A549 (cell line): ENCODE results near the gene DPEP2. TPM values are rescaled to one million over a fixed set of nuclear protein-coding genes. Genes with fewer than 3 reads are reported as not detected.

ENCODE experiments used
- ATAC-seq, 2 experiments: fragments of 200-7000 bp in 1 of 2; fragments of >200 bp in 1 of 2; cut with Nextera tagmentation in 1 of 2; cut with Tn5 transposase in 1 of 2; 3 replicates each; pipeline versions ENCODE4 v1.8.0 to v1.9.1; 2018 to 2020; ENCODE audit warnings: mild to moderate bottlenecking in 1 of 2, moderate library complexity in 1 of 2
- CTCF ChIA-PET: fragments of 300-600 bp; sonication (Branson Sonifier 250); formaldehyde crosslinking; extraction: SDS; loops from one replicate; lab custom pipeline; 2021; ENCODE audit warnings: antibody characterized with exemption, inconsistent platforms; lab: Yijun Ruan, JAX
- POLR2A ChIA-PET: fragments of 350-600 bp; formaldehyde crosslinking; extraction: SDS; loops from one replicate; lab custom pipeline; 2021; ENCODE audit warnings: antibody characterized with exemption, inconsistent platforms; lab: Yijun Ruan, JAX
- DNase-seq, 2 experiments: peaks; one replicate each; pipeline versions ENCODE4 v3.0.0 to v3.0.0-alpha.2; 2011 to 2016; ENCODE audit warnings: low read depth in 1 of 2, low spot score in 1 of 2
- FAIRE-seq: peaks from 2 replicates; lab custom pipeline; 2011; peaks lifted over from hg19 to GRCh38; lab: Jason Lieb, UNC
- H3K27ac ChIP-seq, 2 experiments: fragments of >200 bp; sonication (Bioruptor Twin); formaldehyde crosslinking; 3 replicates each; pipeline ENCODE4 v1.5.1; 2016 to 2017
- H3K4me1 ChIP-seq: fragments of >200 bp; sonication (Bioruptor Twin); formaldehyde crosslinking; 3 replicates; pipeline ENCODE4 v1.6.1; 2016
- H3K4me2 ChIP-seq: fragments of >200 bp; sonication (Bioruptor Twin); formaldehyde crosslinking; 3 replicates; pipeline ENCODE4 v1.6.1; 2016
- H3K4me3 ChIP-seq: fragments of >200 bp; sonication (Bioruptor Twin); formaldehyde crosslinking; 3 replicates; pipeline ENCODE4 v1.5.1; 2016
- H3K9me3 ChIP-seq: fragments of >200 bp; sonication (Bioruptor Twin); formaldehyde crosslinking; 3 replicates; pipeline ENCODE4 v1.6.1; 2016
- BHLHE40 ChIP-seq: IDR thresholded peaks from 2 replicates; pipeline ENCODE4 v1.6.1; 2012; ENCODE audit warnings: low read depth, low read length, inconsistent platforms
- CTCF ChIP-seq: fragments of >200 bp; sonication (Bioruptor Twin); formaldehyde crosslinking; IDR thresholded peaks from 3 replicates; pipeline ENCODE4 v1.5.1; 2016
- EHF ChIP-seq: fragments of 250-450 bp; sonication (Bioruptor Pico); IDR thresholded peaks from 2 replicates; pipeline ENCODE4 v1.5.0; 2020; ENCODE audit warnings: mild to moderate bottlenecking
- EP300 ChIP-seq, 2 experiments: fragments of >200 bp; sonication (Bioruptor Twin); formaldehyde crosslinking; IDR thresholded peaks; 2 replicates in 1 of 2; 3 replicates in 1 of 2; pipeline ENCODE4 v1.6.1; 2016 to 2017
- FOSB ChIP-seq: fragments of 250-450 bp; sonication (Bioruptor Pico); IDR thresholded peaks from 2 replicates; pipeline ENCODE4 v1.5.0; 2020; ENCODE audit warnings: mild to moderate bottlenecking, moderate library complexity
- FOSL2 ChIP-seq, 2 experiments: fragments of 450-650 bp in 1 of 2; fragments of >200 bp in 1 of 2; sonication (Bioruptor Twin) in 1 of 2; formaldehyde crosslinking; IDR thresholded peaks; 2 replicates each; pipeline versions ENCODE4 v1.5.0 to v1.6.1; 2016 to 2020; ENCODE audit warnings: mild to moderate bottlenecking in 1 of 2, moderate library complexity in 1 of 2
- FOXS1 ChIP-seq: fragments of 250-450 bp; sonication (Bioruptor Pico); IDR thresholded peaks from 2 replicates; pipeline ENCODE4 v1.5.0; 2020; ENCODE audit warnings: mild to moderate bottlenecking, moderate library complexity
- GATA3 ChIP-seq: IDR thresholded peaks from 2 replicates; pipeline ENCODE4 v1.6.1; 2012; ENCODE audit warnings: borderline replicate concordance
- HDAC2 ChIP-seq: fragments of 200-600 bp; sonication (generic); IDR thresholded peaks from 2 replicates; pipeline ENCODE4 v1.6.1; 2016
- HEYL ChIP-seq: fragments of 250-450 bp; sonication (Bioruptor Pico); IDR thresholded peaks from 2 replicates; pipeline ENCODE4 v1.8.0; 2021; ENCODE audit warnings: mild to moderate bottlenecking, moderate library complexity
- HOXB13 ChIP-seq: fragments of 250-450 bp; sonication (Bioruptor Pico); IDR thresholded peaks from 2 replicates; pipeline ENCODE4 v1.5.0; 2020; ENCODE audit warnings: low read depth, mild to moderate bottlenecking, moderate library complexity
- HOXB5 ChIP-seq: fragments of 250-450 bp; sonication (Bioruptor Pico); IDR thresholded peaks from 2 replicates; pipeline ENCODE4 v1.5.0; 2020; ENCODE audit warnings: mild to moderate bottlenecking, moderate library complexity
- JUN ChIP-seq, 2 experiments: fragments of >200 bp; sonication (Bioruptor Twin); formaldehyde crosslinking; IDR thresholded peaks; 2 replicates in 1 of 2; 3 replicates in 1 of 2; pipeline ENCODE4 v1.6.1; 2016 to 2017
- KDM1A ChIP-seq: fragments of 200-600 bp; sonication (generic); IDR thresholded peaks from 2 replicates; pipeline ENCODE4 v1.6.1; 2016; ENCODE audit warnings: low read depth, mild to moderate bottlenecking
- KDM5A ChIP-seq: fragments of 200-600 bp; sonication (generic); IDR thresholded peaks from 2 replicates; pipeline ENCODE4 v1.6.1; 2016; ENCODE audit warnings: antibody characterized with exemption, mild to moderate bottlenecking
- MAFK ChIP-seq: fragments of 450-650 bp; IDR thresholded peaks from 2 replicates; pipeline ENCODE4 v1.6.1; 2014; ENCODE audit not compliant: partially characterized antibody
- MAZ ChIP-seq: fragments of 150-350 bp; IDR thresholded peaks from 2 replicates; pipeline ENCODE4 v1.6.1; 2014; ENCODE audit warnings: antibody characterized with exemption, low read depth, low read length, borderline replicate concordance
- MYC ChIP-seq: IDR thresholded peaks from 2 replicates; pipeline ENCODE4 v1.6.1; 2012; ENCODE audit warnings: mild to moderate bottlenecking, inconsistent platforms, low read length, improper control_type of control experiment, borderline replicate concordance
- NFE2L2 ChIP-seq: fragments of 150-350 bp; conservative IDR thresholded peaks from 2 replicates; pipeline ENCODE4 v1.6.1; 2014; ENCODE audit warnings: low read length
- NR3C1 ChIP-seq: fragments of >200 bp; sonication (Bioruptor Twin); formaldehyde crosslinking; IDR thresholded peaks from 3 replicates; pipeline ENCODE4 v1.6.1; 2017
- RAD21 ChIP-seq, 2 experiments: fragments of >200 bp in 1 of 2; sonication (Bioruptor Twin) in 1 of 2; formaldehyde crosslinking in 1 of 2; IDR thresholded peaks in 1 of 2; conservative IDR thresholded peaks in 1 of 2; 2 replicates in 1 of 2; 3 replicates in 1 of 2; pipeline ENCODE4 v1.6.1; 2012 to 2018; ENCODE audit warnings: inconsistent platforms in 1 of 2
- RARB ChIP-seq: fragments of 250-450 bp; sonication (Bioruptor Pico); IDR thresholded peaks from 2 replicates; pipeline ENCODE4 v1.8.0; 2021; ENCODE audit warnings: mild to moderate bottlenecking, moderate library complexity
- RFX5 ChIP-seq: fragments of 450-650 bp; IDR thresholded peaks from 2 replicates; pipeline ENCODE4 v1.7.1; 2014; ENCODE audit warnings: antibody characterized with exemption, mild to moderate bottlenecking, moderate library complexity
- SMC3 ChIP-seq: fragments of >200 bp; sonication (Bioruptor Twin); formaldehyde crosslinking; IDR thresholded peaks from 3 replicates; pipeline ENCODE4 v1.6.1; 2018; ENCODE audit warnings: inconsistent platforms
- SREBF2 ChIP-seq: fragments of 450-650 bp; IDR thresholded peaks from 2 replicates; pipeline ENCODE4 v1.6.1; 2014; ENCODE audit warnings: mild to moderate bottlenecking, moderate library complexity
- ZFP36 ChIP-seq: fragments of 450-650 bp; IDR thresholded peaks from 2 replicates; pipeline ENCODE4 v1.6.1; 2014; ENCODE audit warnings: borderline replicate concordance; ENCODE audit not compliant: partially characterized antibody
- WGBS: methylation state at CpG from one replicate; pipeline ENCODE4 v1.1.6; 2017; ENCODE audit errors: missing lambda C conversion rate; 5-methylcytosine and 5-hydroxymethylcytosine counted together
- polyA plus RNA-seq, 4 experiments: library from polyadenylated mRNA; depleted of rRNA in 3 of 4; stranded (reverse); fragments of >200 nt; fragmentation: RNase III in 1 of 4; extraction: RNeasy Plus Mini Kit Qiagen cat#74134 plus additional on column Dnase treatment in 1 of 4; gene quantifications; 2 replicates in 3 of 4; 3 replicates in 1 of 4; pipeline ENCODE4 v1.2.3, GENCODE V29; 2011 to 2017
- TF ChIP-seq, protein P1 (sequence below): fragments of 250-450 bp; sonication (Bioruptor Pico); IDR thresholded peaks from 2 replicates; pipeline ENCODE4 v1.5.0; 2020; ENCODE audit warnings: low read depth, mild to moderate bottlenecking, moderate library complexity
- TF ChIP-seq, protein P2 (sequence below): fragments of 150-350 bp; IDR thresholded peaks from 2 replicates; pipeline ENCODE4 v1.6.1; 2014; ENCODE audit warnings: low read depth, mild to moderate bottlenecking, low read length
- TF ChIP-seq, protein P3 (sequence below): fragments of >200 bp; sonication (Bioruptor Twin); formaldehyde crosslinking; IDR thresholded peaks from 2 replicates; pipeline ENCODE4 v1.6.1; 2016

The DPEP2 gene
- polyA plus RNA-seq, 2 of the 4 experiments (the other 2 are of a cell fraction), result not detected

- no peak overlapping the region for H3K4me2 ChIP-seq
- FAIRE-seq (no peak), DNase-seq (no peak)
- ChIA-PET CTCF (interaction anchor here (1.2 to 6.3 kb wide), 3 partner anchors 12 to 280 kb away, joined by 3 to 29 read pairs (median 6); partner anchors contain the start of gene PSMB10), POLR2A (no interaction called here)
- H3K4me1 ChIP-seq, result no peaks in the 10 kb centered on the region
- WGBS, result 85% methylated on average over 15 of the region's 15 CpGs
- no peak overlapping the region for H3K27ac ChIP-seq
- H3K9me3 ChIP-seq, result no peaks in the 10 kb centered on the region
- TF ChIP-seq RARB (CRISPR knock-in tag) (no peak), KDM1A (no peak), RAD21 (conservative IDR thresholded peaks at IDR 0.05 in 1 of 2, IDR thresholded peaks at IDR 0.05 in 1 of 2) (no peak), FOSB (CRISPR knock-in tag) (no peak), HDAC2 (no peak), BHLHE40 (no peak), MAFK (no peak), GATA3 (no peak), JUN (IDR thresholded peaks at IDR 0.05) (no peak), NFE2L2 (no peak), FOXS1 (CRISPR knock-in tag) (no peak), HOXB13 (CRISPR knock-in tag) (no peak), MYC (no peak)
- TF ChIP-seq, protein P1, sequence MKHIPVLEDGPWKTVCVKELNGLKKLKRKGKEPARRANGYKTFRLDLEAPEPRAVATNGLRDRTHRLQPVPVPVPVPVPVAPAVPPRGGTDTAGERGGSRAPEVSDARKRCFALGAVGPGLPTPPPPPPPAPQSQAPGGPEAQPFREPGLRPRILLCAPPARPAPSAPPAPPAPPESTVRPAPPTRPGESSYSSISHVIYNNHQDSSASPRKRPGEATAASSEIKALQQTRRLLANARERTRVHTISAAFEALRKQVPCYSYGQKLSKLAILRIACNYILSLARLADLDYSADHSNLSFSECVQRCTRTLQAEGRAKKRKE (CRISPR knock-in tag), result no peak
- TF ChIP-seq, all 56 proteins: peak for 0
- peak in 1 of 2 experiments; percentile 3; a peak in 2 of 6 replicates for ATAC-seq
- no peak overlapping the region for H3K4me3 ChIP-seq
These were observed 51.3 kb downstream of the DPEP2 start for GRCh38 chr16:67948015-67948414.

DNA sequence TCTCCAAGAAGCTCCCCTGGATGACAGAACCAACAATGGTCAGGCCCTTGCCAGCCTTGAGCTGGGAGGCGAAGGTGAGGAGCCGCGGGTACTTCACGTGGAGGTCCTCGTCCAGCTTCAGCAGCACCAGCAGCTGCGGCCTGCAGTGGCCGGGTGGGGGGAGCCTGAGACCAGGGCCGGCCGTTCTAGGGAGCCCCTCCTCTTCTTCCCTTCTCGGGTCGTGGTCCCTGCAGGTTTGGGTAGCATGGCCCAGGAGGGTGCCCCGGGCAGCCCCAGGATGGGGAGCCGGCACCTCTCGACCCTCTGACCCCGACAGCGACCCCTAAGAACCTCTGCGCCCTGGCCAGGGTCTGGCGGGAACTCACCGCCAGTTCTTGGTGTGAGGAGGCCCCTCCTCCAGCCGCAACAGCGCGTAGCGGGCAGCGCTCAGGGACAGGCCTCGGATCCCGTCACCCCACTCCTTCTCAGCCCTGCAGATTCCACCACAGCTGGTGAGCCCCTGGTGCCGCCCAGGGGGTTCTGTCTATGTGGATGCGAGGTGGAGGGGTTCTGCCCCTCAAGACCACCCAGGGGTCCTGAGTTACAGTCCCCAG lies 52.2 kb downstream of the DPEP2 start:
- Histone ChIP-seq H3K9me3 (no peaks in the 10 kb centered on the region), H3K4me1 (no peaks in the 10 kb centered on the region), H3K27ac (no peak overlapping the region), H3K4me3 (no peak overlapping the region), H3K4me2 (no peak overlapping the region)
- 94% methylated on average over 25 of the region's 28 CpGs for WGBS
- POLR2A ChIA-PET, result interaction anchor here (1.2 kb wide), 1 partner anchor 10 kb away, joined by 4 read pairs; the partner anchor contains the start of gene PSMB10
- DNase-seq, result no peak
- TF ChIP-seq HEYL (CRISPR knock-in tag) (no peak), GATA3 (no peak), RFX5 (no peak), RAD21 (conservative IDR thresholded peaks at IDR 0.05 in 1 of 2, IDR thresholded peaks at IDR 0.05 in 1 of 2) (no peak), MAFK (no peak), ZFP36 (no peak), EP300 (IDR thresholded peaks at IDR 0.05) (no peak), NR3C1 (no peak), SREBF2 (no peak), MAZ (no peak)
- TF ChIP-seq, protein P2, sequence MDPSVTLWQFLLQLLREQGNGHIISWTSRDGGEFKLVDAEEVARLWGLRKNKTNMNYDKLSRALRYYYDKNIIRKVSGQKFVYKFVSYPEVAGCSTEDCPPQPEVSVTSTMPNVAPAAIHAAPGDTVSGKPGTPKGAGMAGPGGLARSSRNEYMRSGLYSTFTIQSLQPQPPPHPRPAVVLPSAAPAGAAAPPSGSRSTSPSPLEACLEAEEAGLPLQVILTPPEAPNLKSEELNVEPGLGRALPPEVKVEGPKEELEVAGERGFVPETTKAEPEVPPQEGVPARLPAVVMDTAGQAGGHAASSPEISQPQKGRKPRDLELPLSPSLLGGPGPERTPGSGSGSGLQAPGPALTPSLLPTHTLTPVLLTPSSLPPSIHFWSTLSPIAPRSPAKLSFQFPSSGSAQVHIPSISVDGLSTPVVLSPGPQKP, result no peak
- TF ChIP-seq, all 56 proteins: peak for 0
- CTCF ChIA-PET, result interaction anchor here (0.6 to 6.3 kb wide), 4 partner anchors 11 to 284 kb away, joined by 3 to 29 read pairs (median 4); partner anchors contain the start of gene PSMB10
- FAIRE-seq (no peak), ATAC-seq (no peak)

DNA sequence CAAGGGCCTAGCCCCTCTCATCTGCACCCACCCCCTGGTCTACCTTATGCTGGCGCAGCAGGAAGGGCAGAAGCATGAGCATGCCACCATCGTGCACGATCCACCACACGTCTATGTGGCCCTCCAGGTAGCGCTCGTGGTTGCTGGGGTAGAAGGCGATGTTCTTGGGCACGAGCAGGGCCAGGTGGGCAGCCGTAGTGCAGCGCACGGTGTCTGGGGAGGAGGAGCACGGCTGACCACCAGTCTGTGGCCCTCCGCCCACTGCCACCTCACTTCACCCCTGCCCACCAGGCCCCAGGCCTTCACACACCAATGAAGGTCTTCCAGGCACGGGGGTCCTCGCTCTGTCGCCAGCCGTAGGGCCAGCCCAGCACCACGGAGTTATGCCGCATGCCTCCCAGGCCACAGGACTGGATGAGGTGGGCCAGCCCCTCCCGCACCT lies 53.1 kb downstream of the DPEP2 start:
- Histone ChIP-seq H3K9me3 (no peaks in the 10 kb centered on the region), H3K4me1 (no peaks in the 10 kb centered on the region), H3K4me3 (no peak overlapping the region), H3K27ac (no peak overlapping the region), H3K4me2 (no peak overlapping the region)
- ATAC-seq, result no peak
- FAIRE-seq, result no peak
- DNase-seq, result no peak
- POLR2A ChIA-PET, result interaction anchor here (1.2 kb wide), 1 partner anchor 9 kb away, joined by 4 read pairs; the partner anchor contains the start of gene PSMB10
- CTCF ChIA-PET, result interaction anchor here (1.4 to 6.3 kb wide), 2 partner anchors 10 to 283 kb away, joined by 3 to 29 read pairs; partner anchors contain the start of gene PSMB10
- WGBS, result 90% methylated on average over 11 of the region's 20 CpGs
- TF ChIP-seq SMC3 (no peak), RFX5 (no peak), EHF (CRISPR knock-in tag) (no peak), FOSL2 (IDR thresholded peaks at IDR 0.05) (no peak), FOSL2 (CRISPR knock-in tag; IDR thresholded peaks at IDR 0.05) (no peak), CTCF (no peak), GATA3 (no peak), MYC (no peak), HOXB5 (CRISPR knock-in tag) (no peak), KDM5A (no peak)
- TF ChIP-seq, protein P3, sequence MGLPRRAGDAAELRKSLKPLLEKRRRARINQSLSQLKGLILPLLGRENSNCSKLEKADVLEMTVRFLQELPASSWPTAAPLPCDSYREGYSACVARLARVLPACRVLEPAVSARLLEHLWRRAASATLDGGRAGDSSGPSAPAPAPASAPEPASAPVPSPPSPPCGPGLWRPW, result no peak
